CD4-positive, alpha-beta T cell (primary cell): ENCODE measurements around the gene AMZ1. TPM values are rescaled to one million over a fixed set of nuclear protein-coding genes. Genes with fewer than 3 reads are reported as not detected.

Experiments used
- ATAC-seq: fragments of 200-7000 bp; cut with Tn5 transposase; one replicate; pipeline ENCODE4 v1.10.0; 2022; ENCODE audit warnings: mild to moderate bottlenecking; ENCODE audit not compliant: poor library complexity
- CTCF ChIA-PET: fragments of 350-600 bp; sonication (Branson Sonifier 250); formaldehyde crosslinking; loops from one replicate; lab custom pipeline; 2021; ENCODE audit warnings: antibody characterized with exemption, inconsistent platforms; lab: Charles Lee
- POLR2A ChIA-PET: fragments of 350-600 bp; sonication (Branson Sonifier 250); formaldehyde crosslinking; loops from one replicate; lab custom pipeline; 2021; ENCODE audit warnings: antibody characterized with exemption, inconsistent platforms; lab: Charles Lee
- DNase-seq, 14 experiments: peaks; one replicate each; pipeline ENCODE4 v3.0.0-alpha.2; 2013 to 2020; ENCODE audit warnings: mixed read lengths in 2 of 14
- H3K27ac ChIP-seq, 2 donors: one replicate each; pipeline versions ENCODE4 v1.5.1 to v1.7.0; 2013; ENCODE audit warnings: low read length in 2 of 2, low read depth in 1 of 2, mild to moderate bottlenecking in 1 of 2
- H3K27me3 ChIP-seq, 2 experiments: 1 replicate in 1 of 2; 2 replicates in 1 of 2; pipeline versions ENCODE4 v1.6.1 to v1.7.0; 2013; ENCODE audit warnings: low read length in 2 of 2, control low read depth in 1 of 2, mild to moderate bottlenecking in 1 of 2, moderate library complexity in 1 of 2; ENCODE audit not compliant: insufficient read depth in 2 of 2, control insufficient read depth in 1 of 2
- H3K36me3 ChIP-seq: one replicate; pipeline ENCODE4 v1.6.1; 2013; ENCODE audit warnings: low read length, control low read depth; ENCODE audit not compliant: insufficient read depth
- H3K4me1 ChIP-seq: one replicate; pipeline ENCODE4 v1.6.1; 2013; ENCODE audit warnings: low read length, control low read depth; ENCODE audit not compliant: insufficient read depth
- H3K4me3 ChIP-seq: one replicate; pipeline ENCODE4 v1.5.1; 2013; ENCODE audit warnings: mild to moderate bottlenecking, low read length, moderate library complexity
- H3K9me3 ChIP-seq, 2 experiments: 1 replicate in 1 of 2; 2 replicates in 1 of 2; pipeline versions ENCODE4 v1.6.1 to v1.7.0; 2013; ENCODE audit warnings: low read length in 2 of 2, mild to moderate bottlenecking in 2 of 2, control low read depth in 1 of 2, moderate library complexity in 1 of 2; ENCODE audit not compliant: control insufficient read depth in 1 of 2, insufficient read depth in 1 of 2
- H3K27ac Mint-ChIP-seq: one replicate; pipeline ENCODE4 v1.8.0; 2020; ENCODE audit warnings: mixed read lengths
- H3K27me3 Mint-ChIP-seq: one replicate; pipeline ENCODE4 v1.8.0; 2021; ENCODE audit warnings: mixed read lengths
- H3K36me3 Mint-ChIP-seq: one replicate; pipeline ENCODE4 v1.8.0; 2021; ENCODE audit warnings: low read depth, mixed read lengths
- H3K4me1 Mint-ChIP-seq: one replicate; pipeline ENCODE4 v1.8.0; 2021; ENCODE audit warnings: low read depth, mixed read lengths
- H3K4me3 Mint-ChIP-seq: one replicate; pipeline ENCODE4 v1.8.0; 2020; ENCODE audit warnings: mild to moderate bottlenecking, mixed read lengths
- H3K9me3 Mint-ChIP-seq: one replicate; pipeline ENCODE4 v1.8.0; 2020; ENCODE audit warnings: mixed read lengths
- CTCF ChIP-seq: fragments of 200-600 bp; IDR thresholded peaks from one replicate; pipeline ENCODE4 v1.8.0; 2022; ENCODE audit warnings: antibody characterized with exemption, mild to moderate bottlenecking
- intact Hi-C, 2 experiments: fragments of 100-400 bp; cut with DNase I in 1 of 2; cut with micrococcal nuclease in 1 of 2; formaldehyde crosslinking; loops; one replicate each; pipeline versions ENCODE4 v1.15.1 to v1.9.0; 2023 to 2025; cut with DNase I, micrococcal nuclease
- total RNA-seq, 174 experiments: library from RNA in 2 of 174; stranded (reverse) in 2 of 174; gene quantifications; one replicate each; pipeline ENCODE4 v1.2.3 and lab custom pipeline; 2021 to 2026

AMZ1 gene
- total RNA-seq, 2 experiments from 2014 or later: 0.25 to 0.36 TPM

DNA sequence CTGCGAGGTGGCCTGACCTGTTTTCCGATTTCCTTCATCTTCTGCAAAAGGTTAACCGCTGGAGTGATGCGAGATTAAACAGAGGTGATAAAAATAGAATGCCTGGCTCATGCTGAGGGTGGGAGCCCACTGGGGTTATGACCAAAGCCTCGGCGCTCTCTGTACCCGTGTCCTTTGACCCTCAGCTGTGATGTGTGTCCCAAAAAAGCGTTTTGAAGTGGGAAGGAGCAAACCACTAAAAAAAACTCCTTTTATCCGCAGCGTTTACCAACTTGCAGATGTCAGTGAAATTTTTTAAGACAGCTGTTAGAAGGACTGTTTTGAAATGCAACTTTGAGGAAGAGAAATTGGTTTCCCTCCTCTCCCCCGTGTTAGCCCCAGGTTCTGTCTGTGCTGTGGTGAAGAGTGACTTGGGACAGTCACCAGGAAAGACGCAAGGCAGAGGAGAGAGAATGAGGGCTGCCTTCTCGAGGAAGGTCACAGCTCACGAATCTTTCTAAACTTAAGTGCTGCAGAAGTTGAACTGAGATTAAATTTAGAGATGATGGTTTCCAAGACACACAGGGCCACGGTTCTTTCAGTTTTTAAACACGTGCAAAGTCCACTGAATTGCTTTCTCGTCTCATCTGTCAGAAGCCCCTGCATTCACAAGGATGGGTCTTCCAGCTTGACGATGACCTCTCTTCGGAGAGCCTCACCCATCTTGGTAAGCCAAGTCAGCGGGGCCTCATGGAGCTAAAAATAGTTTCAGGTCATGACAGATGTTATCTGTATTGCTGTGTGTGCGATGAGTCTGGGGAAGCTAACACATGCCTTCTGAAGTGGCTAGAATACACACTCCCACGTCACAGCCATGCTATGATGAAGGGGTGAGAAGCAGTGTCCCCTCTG is 27.6 kb downstream of the AMZ1 start:
- DNase-seq (peak in 9 of 14 experiments; percentile 20 to 74 (median 43)), ATAC-seq (peak; percentile 74)
- H3K4me1 ChIP-seq: peaks cover 83% of the 10 kb centered on the region

GRCh38 chr7:2716488-2716887 is 28.5 kb downstream of the AMZ1 start:
- ChIA-PET POLR2A (interaction anchor here (1.1 to 1.4 kb wide), 2 partner anchors 17 to 18 kb away, joined by 6 to 8 read pairs; no protein-coding TSS in a partner anchor), CTCF (no interaction called here)

More for the DNA sequence above, 27.6 kb downstream of the AMZ1 start:
- TF ChIP-seq CTCF: no peak
- intact Hi-C loops: loop anchor here in 1 of 2 experiments (10.0 kb wide), 1 partner anchor 151 kb away; no protein-coding TSS in a partner anchor
- no peaks in the 10 kb centered on the region for H3K27me3 ChIP-seq
- Mint-ChIP-seq H3K27ac (peak overlapping the region; percentile 87), H3K27me3 (no peaks in the 10 kb centered on the region), H3K4me1 (peaks cover 69% of the 10 kb centered on the region), H3K4me3 (peak overlapping the region; percentile 81), H3K9me3 (no peaks in the 10 kb centered on the region), H3K36me3 (no peaks in the 10 kb centered on the region)
- H3K4me3 ChIP-seq: peak overlapping the region; percentile 2
- H3K36me3 ChIP-seq: no peaks in the 10 kb centered on the region
- ChIA-PET CTCF (interaction anchor here (0.7 to 1.1 kb wide), 3 partner anchors 20 to 264 kb away, joined by 3 read pairs; no protein-coding TSS in a partner anchor), POLR2A (interaction anchor here (1.1 kb wide), 1 partner anchor 17 kb away, joined by 8 read pairs; no protein-coding TSS in a partner anchor)
- no peak overlapping the region for H3K27ac ChIP-seq
- peaks cover 0 to 4% of the 10 kb centered on the region in 2 experiments for H3K9me3 ChIP-seq

More at GRCh38 chr7:2716488-2716887, 28.5 kb downstream of the AMZ1 start:
- Histone ChIP-seq H3K4me1 (peaks cover 81% of the 10 kb centered on the region), H3K4me3 (no peak overlapping the region), H3K9me3 (peaks cover 0 to 4% of the 10 kb centered on the region in 2 experiments), H3K27ac (no peak overlapping the region), H3K27me3 (no peaks in the 10 kb centered on the region), H3K36me3 (no peaks in the 10 kb centered on the region)
- ATAC-seq (no peak), DNase-seq (no peak)
- peak overlapping the region; percentile 81 for H3K4me3 Mint-ChIP-seq
- intact Hi-C loops: loop anchor here in 1 of 2 experiments (10.0 kb wide), 1 partner anchor 152 kb away; no protein-coding TSS in a partner anchor
- no peak for TF ChIP-seq CTCF
- no peaks in the 10 kb centered on the region for H3K9me3 Mint-ChIP-seq
- no peaks in the 10 kb centered on the region for H3K36me3 Mint-ChIP-seq
- peaks cover 66% of the 10 kb centered on the region for H3K4me1 Mint-ChIP-seq
- H3K27me3 Mint-ChIP-seq: no peaks in the 10 kb centered on the region
- peak overlapping the region; percentile 87 for H3K27ac Mint-ChIP-seq
